Epidermal melanocyte (primary cell): ENCODE measurements around the gene LRCH2.
"Not testable (repeated sequence)": the region's sequence is repeated elsewhere in the genome, so short reads cannot be mapped to it uniquely, and the experiment has no call there.

Source experiments
- DNase-seq: peaks from one replicate; pipeline ENCODE4 v3.0.0; 2011; ENCODE audit warnings: low spot score; ENCODE audit not compliant: insufficient read length

LRCH2 gene

DNA sequence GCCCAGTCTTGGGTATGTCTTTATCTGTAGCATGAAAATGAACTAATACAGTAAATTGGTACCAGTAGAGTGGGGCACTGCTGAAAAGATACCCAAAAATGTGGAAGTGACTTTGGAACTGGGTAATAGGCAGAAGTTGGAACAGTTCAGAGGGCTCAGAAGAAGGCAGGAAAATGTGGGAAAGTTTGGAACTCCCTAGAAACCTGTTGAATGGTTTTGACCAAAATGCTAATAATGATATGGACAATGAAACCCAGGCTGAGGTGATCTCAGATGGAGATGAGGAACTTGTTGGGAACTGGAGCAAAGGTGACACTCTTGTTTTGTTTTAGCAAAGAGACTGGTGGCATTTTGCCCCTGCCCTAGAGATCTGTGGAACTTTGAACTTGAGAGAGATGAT is 24.3 kb downstream of the LRCH2 start:
- DNase-seq, result not testable (repeated sequence)

DNA sequence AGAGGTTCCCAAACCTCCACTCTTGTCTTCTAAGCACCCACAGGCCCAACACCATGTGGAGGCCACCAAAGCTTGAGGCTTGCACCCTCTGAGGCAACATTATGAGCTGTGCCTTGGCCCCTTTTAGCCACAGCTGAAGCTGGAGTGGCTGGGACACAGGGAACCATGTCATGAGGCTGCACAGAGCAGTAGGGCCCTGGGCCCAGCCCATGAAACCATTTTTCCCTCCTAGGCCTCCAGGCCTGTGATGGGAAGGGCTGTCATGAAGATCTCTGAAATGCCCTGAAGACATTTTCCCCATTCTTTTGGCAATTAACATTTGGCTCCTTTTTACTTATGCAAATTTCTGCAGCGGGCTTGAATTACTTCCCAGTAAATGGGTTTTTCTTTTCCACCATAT is 29.9 kb downstream of the LRCH2 start:
- no peak for DNase-seq

DNA sequence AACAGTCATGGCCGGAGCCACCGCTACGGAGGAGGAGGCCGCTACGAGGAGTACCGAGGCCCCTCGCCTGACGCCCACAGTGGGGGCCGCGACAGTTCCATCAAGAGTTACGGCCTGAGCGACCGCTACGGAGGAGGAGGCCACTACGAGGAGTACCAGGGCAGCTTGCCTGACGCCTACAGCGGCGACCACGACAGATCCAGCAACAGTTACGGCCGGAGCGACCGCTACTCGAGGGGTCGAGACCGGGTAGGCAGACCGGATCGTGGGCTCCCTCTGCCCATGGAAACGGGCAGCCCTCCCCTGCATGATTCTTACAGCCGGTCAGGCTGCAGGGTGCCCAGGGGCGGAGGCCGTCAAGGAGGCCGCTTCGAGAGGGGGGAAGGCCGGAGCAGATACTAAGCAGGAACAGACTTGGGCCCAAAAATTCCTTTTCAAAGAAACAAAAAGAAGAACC is 41.6 kb downstream of the LRCH2 start:
- DNase-seq, result no peak

DNA sequence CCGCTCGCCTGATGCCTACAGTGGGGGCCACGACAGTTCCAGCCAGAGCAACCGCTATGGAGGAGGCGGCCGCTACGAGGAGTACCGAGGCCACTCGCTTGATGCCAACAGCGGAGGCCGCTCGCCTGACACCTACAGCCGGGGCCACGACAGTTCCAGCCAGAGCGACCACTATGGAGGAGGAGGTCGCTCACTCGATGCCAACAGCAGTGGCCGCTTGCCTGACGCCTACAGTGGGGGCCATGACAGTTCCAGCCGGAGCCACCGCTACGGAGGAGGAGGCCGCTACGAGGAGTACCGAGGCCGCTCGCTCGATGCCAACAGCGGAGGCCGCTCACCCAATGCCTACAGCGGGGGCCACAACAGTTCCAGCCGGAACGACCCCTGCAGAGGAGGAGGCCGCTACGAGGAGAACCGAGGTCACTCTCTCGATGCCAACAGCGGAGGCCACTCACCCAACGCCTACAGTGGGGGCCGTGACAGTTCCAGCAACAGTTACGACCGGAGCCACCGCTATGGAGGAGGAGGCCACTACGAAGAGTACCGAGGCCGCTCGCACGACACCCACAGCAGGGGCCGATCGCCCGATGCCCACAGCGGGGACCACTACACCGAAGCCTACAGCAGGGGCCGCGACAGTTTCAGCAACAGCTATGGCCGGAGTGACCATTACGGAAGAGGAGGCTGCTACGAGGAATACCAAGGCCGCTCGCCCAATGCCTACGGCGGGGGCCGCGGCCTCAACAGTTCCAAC is 42.2 kb downstream of the LRCH2 start:
- DNase-seq, result no peak

DNA sequence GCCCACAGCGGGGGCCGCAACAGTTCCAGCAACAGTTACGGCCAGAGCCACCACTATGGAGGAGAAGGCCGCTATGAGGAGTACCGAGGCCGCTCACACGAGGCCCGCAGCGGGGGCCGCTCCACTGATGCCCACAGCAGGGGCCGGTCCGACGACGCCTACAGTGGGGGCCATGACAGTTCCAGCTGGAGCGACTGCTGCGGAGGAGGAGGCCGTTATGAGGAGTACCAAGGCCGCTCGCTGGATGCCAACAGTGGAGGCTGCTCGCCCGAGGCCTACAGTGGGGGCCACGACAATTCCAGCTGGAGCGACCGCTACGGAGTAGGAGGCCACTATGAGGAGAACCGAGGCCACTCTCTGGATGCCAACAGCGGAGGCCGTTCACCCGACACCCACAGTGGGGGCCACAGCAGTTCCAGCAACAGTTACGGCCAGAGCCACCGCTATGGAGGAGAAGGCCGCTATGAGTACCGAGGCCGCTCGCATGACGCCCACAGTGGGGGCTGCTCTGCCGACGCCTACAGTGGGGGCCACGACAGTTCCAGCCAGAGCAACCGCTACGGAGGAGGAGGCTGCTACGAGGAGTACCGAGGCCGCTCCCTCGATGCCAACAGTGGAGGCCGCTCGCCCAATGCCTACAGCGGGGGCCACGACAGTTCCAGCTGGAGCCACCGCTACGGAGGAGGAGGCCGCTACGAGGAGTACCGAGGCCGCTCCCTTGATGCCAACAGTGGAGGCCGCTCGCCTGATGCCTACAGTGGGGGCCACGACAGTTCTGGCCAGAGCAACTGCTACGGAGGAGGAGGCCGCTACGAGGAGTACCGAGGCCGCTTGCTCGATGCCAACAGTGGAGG is 43.0 kb downstream of the LRCH2 start:
- no peak for DNase-seq

DNA sequence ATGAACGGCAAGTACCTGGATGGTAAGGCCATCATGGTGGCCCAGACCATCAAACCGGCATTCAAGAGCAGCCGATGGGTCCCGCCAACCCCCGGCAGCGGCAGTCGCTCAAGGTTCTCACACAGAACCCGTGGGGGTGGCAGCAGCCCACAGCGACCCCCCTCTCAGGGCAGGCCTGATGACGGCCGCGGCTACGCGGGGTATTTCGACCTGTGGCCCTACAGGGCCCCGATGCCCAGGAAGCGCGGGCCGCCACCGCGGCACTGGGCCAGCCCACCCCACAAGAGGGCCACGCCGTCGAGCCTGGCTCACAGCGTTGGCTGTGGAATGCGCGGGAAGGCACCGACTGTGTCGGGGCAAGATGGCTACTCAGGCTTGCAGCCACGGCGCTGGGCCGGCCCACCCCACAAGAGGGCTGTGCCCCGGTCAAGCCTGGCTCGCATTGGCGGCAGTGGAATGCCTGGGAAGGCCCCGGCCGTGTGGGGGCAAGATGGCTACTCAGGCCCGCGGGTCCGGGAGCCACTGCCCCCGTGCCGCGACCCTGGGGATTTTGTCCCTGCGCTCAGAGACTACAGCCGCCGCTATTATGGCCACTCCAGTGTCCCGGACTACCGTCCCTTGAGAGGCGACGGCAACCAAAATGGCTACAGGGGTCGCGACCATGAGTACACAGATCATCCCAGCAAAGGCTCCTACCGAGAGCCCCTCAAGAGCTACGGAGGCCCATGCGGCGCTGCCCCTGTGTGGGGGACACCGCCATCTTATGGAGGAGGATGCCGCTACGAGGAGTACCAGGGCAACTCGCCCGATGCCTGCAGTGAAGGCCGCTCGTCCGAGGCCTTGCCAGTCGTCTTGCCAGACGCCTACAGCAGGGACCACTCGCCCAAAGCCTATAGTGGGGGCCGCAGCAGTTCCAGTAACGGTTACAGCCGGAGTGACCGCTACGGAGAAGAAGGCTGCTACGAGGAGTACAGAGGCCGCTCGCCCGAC is 44.0 kb downstream of the LRCH2 start:
- DNase-seq, result no peak

DNA sequence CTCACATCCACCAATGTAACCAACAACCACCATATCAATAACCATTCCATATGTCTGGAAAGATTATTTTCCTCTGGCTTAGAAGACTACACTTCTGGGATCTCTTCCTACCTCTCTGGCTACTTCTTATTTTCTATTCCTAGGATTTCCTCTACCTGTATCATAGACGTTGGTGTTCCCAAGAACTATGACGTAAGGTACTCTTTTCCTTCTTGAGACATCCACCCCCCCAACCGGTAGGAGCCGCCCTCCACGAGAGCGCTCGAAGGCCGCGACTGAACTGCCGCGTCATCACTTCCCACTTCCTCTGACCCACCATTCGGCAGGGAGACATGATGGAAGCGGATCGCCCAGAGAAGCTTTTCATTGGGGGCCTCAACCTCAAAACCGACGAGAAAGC is 44.8 kb downstream of the LRCH2 start, which contains the start of gene RBMXL3:
Gene RBMXL3, plus strand, starts transcription at position 301 of the 400 bp plus-strand sequence. Its CDS starts 32 bp downstream, at position 333.
- no peak for DNase-seq

DNA sequence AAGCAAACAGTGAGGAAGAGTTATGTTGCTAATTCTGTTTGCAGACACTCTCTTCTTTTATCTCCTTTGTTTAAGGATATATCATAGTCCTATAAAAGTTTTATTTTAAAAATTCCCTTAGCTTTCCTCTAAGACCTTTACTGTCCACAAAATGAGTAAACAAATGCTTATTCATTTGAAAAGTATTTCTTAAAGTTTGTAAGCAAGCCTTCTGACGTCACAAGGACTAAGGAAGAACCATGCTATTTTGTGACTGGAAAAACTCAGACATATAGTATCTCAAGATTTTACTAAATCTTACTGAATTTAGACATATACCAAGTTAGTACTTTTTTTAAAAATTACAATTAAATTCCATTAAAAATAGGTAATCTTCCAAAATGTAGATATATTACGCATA is 49.9 kb downstream of the LRCH2 start:
- no peak for DNase-seq

DNA sequence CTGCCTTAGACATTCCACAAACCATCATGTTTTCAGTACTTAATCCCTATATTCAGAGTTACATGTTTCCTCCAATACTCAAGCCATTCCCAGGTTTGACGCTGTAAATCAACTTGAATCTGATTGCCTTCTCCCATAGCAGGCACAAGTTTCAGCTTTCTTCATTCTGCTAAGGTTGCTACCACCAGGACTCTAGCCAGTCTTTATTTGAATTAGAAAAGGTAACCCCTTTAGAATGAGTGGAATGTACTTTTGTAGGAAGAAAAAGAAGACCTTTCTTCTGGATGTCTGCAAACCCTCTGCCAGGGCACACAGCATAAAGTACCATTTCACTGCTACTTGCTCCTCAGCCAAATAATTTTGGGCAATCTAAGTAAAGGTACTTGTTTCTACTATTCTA is 55.4 kb downstream of the LRCH2 start:
- no peak for DNase-seq

DNA sequence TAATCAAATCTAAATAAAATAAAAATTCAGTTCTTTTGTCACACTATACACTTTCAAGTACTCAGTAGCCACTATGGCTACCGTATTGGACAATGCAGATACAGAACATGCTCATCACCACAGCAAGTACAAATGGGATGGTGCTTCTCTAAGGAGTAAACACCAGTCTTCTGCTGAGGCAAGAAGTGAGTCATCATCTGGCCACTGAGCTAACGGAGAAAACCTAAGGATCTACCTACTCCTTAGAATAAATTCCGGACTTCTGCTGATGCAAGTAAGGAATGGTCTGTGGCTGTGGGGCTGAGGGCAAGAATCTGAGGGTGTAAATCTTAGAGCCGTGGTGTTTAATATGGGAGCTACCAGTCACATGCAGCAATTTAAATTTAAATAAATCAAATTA is 56.0 kb downstream of the LRCH2 start:
- DNase-seq, result no peak

DNA sequence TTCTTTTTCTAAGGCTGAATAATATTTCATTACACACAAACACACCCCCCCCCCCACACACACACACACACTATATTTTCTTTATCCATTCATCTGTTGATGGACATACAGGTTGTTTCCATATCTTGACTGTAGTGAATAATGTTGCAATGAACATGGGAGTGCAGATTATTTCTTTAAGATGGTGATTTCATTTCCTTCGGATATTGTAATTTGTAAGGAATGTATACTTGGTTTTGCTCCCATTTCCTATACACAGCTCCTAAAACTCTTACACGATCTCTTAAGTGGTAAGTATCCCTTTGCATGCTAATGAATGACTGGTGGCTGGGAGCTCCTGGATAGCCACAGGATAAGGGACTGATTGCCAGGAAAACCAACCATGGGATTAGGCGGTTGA is 59.3 kb downstream of the LRCH2 start:
- DNase-seq, result no peak

DNA sequence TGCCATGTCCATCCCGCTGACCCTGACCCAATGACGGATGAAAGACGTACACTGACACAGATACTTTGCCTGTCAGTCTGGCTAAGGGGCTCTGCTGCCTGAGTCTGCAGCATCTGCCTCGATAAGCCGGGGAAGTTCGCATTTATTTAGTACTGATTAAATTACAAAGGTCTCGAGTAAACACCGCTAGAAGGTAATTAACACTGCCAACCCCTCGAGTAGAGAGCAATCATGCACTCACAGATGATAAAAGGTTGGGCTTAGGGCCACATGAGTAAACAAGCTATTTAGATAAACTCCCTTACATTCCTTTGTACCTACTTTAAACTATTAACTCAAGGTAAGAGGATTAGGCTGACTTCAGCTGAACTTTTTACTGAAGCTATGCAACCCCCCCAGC is 60.7 kb downstream of the LRCH2 start:
- DNase-seq, result no peak

DNA sequence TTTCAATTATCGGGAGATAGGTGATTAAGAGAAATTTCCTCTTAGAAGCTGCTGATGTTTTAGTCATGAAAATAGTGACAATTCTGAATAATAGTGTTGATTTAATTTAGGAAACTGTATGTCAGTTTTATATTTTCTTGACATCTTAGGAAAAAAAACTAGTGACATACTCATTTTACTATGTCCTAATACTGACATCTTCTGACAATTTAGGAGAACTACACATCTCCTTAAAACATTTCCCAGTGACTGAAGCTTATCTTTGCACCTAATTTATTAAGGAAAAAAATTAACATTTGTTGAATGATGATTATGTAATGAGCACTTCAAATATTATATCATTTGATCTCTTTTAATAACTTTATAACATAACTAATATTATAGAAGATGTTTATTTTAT is 86.7 kb downstream of the LRCH2 start:
- no peak for DNase-seq

DNA sequence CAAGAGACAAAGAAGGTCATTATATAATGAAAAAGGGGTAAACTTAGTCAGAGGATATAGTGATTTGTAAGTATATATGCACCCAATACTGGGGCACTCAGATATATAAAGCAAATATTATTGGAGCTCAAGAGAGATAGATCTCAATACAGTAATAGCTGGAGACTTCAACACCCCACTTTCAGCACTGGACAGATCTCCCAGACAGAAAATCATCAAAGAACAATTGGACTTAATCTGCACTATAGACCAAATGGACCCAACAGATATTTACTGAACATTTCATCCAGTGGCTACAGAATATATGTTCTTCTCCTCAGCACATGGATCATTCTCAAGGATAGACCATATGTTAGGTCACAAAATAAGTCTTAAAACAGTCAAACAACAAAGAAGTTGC is 91.8 kb downstream of the LRCH2 start:
- DNase-seq, result no peak

DNA sequence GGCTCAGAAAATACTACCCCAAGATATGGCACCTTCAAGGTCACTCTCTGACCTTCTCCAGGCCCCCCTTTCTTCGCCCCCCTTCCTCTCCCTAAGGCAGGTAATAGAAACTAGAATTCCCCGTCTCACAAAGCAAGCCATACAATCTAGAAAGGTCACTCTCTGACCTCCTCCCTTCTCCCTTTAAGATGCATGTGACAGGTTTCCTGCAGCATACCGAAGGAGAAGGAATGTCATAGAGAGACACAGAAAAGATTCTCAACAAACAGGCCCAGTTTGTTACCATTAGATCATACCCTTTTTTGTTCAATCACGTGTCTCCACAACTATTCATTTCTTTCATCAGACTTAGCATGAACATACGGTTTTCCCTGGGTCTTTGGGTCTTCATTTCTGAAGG is 95.9 kb downstream of the LRCH2 start:
- no peak for DNase-seq

DNA sequence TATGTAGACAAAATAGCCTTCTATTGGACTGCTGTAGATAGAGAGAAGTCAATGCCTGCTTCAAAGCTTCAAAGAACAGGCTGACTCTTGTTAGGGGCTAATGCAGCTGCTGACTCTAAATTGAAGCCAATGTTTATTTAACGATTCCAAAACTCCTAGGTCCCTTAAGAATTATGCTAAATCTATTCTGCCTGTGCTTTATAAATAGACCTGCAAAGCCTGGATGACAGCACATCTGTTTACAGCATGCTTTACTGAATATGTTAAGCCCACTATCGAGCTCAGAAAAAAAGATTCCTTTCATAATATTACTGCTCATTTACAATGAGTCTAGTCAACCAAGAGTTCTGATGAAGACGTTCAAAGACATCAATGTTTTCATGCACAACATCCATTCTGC is 99.5 kb downstream of the LRCH2 start:
- no peak for DNase-seq

DNA sequence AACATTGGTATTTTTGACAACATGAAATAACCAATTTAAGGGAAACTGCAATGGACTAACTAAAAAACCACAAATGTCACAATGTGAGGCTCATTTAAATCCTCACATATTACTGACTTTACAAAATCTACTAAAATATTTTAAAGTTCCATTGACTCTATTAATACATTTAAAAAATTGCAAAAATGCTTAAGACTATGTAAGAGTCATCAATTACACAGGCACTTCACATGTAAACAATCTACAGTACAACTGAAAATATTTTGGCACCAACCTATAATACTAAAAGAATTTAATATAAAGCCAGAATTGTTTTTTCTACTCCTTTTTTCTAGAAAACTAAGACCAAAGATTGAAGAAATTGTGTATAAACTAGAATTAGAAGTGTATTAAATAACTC is 121.5 kb downstream of the LRCH2 start:
- no peak for DNase-seq

DNA sequence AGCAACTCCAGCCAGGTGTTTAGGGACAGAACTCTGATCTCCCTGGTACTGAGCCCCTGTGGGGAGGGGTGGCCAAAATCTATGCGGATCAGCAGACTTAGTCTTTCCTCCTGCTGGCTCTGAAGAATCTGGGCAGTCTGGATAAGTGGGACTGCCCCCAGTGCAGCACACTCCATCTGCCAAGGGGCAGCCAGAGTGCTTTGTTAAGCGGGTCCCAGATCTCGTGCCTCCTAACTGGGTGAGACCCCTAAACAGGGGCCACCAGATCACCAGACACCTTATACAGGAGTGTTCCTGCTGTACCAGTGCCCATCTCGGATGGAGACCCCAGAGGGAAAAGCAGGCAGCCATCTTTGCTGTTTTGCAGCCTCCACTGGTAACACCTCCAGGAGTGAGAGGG is 135.0 kb downstream of the LRCH2 start:
- DNase-seq, result no peak

DNA sequence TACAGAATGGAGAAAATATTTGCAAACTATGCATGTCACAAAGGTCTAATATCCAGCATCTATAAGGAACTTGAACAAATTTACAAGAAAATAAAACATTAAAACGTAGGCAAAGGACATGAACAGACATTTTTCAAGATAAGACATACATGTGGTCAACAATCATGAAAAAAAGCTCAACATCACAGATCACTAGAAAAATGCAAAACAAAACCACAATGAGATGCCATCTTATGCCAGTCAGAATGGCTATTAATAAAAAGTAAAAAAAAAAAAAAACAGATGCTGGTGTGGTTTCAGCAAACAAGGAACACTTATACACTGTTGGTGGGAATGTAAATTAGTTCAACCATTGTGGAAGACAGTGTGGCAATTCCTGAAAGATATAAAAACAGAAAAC is 140.7 kb downstream of the LRCH2 start:
- DNase-seq, result no peak

DNA sequence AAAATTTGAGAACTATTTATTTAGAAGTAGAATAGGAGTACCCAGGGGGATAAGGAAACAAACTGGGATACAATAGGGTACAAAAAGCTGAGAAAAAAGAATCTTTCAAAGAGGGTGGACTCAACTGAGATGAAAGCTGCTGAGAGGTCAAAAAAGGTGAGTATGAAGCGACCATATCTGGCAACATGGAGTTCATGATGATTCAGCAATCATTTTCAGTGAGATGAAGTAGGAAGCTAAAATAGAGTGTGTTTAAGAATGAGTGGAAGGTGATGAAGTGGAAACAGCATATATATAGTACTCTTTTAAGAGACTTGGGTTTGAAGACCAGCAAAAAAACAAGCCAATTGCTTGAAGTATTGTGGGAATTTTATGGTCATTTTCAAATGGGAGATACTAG is 144.5 kb downstream of the LRCH2 start:
- no peak for DNase-seq

DNA sequence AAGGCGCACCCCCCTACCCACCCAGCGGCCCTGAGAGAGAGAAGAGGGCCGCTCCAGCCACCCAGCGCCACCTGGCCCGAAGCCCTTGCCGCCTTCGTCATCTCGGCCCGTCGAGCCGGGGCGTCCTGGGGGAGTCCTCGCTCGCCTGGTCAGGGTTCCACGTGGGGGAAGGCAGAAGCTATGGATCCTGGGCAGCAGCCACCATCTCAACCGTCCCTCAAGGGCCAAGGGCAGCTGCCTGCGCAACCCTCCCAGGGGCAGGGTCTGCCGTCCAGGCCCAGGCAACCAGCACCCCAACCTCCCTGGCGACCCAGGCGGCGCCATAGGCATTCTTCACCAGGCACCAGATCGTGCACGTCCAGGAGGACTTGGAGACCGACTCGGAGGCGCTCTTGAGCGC is 165.0 kb downstream of the LRCH2 start:
- no peak for DNase-seq
